ENCODE measurements around the gene IQCE.

Gene IQCE

DNA sequence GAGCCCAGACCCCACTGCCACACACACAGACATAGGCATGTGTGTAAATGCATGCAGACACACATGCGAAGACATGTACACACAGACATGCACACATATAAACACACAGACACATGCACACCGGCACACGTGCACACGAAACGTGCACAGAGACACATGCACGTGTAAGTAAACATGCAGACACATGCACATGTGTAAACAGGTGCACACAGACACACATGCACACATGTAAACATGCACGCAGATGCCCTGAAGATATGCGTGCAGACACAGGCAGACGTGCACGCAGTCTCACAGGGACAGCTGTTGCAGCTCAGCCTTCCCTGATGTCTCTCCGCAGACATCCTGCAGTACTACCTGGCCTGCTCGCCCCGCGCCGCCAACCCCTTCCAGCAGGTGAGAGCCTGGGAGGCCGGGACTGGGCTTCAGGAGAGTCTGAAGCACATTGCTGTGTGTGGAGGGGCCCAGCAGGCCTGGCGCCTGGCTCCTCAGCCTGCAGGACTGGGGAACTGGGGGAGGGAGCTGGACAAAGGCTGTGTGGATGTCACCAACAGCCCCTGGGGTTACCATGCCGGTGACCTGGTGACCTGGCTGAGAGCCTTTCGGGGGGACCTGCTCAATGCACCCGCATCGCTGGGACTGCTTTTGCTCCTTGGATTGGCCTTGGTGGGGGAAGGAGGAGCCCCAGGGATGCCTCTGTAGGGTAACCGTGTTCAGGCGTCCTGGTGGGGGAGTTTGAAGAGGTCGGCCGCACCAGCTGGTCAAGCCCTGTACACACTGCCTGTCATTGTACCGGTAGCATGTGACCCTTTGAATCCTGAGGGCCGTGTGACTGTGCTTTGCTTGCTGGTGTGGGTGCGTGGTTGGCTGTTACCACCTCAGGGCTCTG is 93.3 kb downstream of the IQCE start:
- DNase-seq, result no peak

DNA sequence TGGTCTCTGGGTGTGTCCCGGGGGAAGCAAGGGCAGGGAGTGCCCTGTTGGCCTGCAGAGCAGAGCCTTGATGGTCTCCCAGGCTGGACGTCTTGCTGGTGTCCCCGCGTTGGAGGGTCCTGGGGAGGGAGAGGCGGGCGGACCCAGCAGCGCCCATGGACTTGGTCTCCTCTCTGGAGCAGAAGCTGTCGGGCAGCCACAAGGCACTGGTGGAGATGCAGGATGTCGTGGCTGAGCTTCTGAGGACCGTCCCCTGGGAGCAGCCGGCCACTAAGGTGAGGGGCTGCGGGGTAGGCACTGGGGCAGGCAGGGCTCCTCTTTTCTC is 93.9 kb downstream of the IQCE start:
- no peak for DNase-seq

DNA sequence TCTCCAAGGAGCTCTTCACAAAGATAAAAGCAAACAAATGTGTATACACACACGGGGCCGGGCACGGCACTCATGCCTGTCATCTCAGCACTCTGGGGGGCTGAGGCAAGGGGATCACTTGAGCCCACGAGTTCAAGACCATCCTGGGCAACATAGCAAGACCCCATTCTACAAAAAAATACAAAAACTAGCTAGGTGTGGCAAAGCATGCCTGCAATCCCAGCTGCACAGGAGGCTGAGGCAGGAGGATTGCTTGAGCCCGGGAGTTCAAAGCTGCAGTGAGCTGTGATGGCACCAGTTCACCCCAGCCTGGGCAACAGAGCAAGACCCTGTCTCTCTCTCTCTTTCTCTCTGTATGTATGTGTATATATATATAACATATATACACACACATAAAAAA is 95.3 kb downstream of the IQCE start:
- DNase-seq, result no peak

DNA sequence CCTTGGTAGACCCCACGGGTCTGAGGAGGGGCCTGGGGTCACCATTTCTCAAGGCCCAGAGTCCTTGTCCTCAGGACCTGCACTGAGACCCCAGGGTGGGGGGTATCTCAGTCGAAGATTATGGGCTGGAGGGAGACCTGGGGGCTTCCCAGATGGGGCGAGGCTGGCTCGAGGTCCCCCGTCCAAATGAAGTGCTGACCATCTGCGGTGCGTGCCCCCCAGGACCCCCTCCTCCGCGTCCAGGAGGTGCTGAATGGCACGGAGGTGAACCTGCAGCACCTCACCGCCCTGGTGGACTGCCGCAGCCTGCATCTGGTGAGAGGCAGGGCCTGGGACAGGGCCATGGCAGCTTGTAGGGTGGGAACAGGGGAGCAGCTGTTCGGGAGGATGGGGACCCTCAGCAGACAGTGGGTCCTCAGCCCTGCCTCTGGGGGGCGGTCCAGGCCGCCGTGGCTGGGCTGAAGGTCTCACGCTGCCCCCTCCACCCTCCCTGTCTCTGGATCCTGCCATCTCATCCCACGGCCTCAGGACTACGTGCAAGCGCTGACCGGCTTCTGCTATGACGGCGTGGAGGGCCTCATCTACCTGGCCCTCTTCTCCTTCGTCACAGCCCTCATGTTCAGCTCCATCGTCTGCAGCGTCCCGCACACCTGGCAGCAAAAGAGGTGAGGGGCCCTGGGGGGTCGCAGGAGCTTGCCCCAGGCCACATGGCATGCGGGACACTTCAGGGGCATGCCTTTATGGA is 97.3 kb downstream of the IQCE start:
- DNase-seq, result no peak

DNA sequence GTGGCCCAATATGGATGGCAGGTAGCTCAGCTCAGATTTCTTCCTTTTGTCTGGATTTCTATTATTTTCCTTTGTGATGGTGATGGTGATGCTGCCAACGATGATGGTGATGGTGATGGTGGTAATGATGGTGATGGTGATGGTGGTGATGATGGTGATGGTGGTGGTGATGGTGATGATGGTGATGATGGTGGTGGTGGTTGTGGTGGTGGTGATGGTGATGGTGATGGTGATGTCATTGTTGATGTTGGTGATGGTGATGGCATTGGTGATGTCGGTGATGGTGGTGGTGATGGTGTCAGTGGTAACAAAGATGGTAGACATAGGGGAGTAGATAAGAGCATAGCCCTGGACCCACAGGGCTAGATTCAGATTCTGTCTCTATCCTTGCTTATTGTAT is 98.4 kb downstream of the IQCE start:
- no peak for DNase-seq

DNA sequence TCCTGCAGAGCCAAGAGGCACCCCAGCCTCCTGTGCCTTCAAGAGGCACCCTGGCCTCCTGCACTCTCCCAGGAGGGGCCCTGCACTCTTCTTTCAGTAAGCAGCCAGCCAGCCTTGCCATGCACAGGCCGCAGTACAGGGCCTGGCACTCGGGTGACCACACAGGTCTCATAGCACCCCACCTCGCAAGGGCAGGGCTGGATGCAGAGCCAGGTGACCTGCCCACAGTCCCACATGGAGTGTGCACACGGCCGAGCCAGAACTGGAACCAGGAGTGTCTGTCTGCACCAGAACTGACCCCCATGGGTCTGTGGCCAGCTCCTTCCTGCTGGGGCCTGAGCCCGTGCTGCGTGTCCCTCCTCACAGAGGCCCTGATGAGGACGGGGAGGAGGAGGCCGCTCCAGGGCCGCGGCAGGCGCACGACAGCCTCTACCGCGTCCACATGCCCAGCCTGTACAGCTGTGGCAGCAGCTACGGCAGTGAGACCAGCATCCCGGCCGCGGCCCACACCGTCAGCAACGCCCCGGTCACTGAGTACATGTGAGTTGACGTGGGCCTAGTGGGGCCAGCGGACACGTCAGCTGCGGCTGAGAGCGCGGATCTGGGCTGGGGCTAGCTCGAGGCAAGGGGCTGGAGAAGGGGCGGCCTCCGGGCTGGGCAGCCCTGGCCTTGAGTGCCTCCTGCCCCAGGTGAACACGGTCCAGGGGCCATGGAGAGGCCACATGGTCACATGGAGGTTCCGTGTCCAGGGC is 99.3 kb downstream of the IQCE start:
- no peak for DNase-seq

DNA sequence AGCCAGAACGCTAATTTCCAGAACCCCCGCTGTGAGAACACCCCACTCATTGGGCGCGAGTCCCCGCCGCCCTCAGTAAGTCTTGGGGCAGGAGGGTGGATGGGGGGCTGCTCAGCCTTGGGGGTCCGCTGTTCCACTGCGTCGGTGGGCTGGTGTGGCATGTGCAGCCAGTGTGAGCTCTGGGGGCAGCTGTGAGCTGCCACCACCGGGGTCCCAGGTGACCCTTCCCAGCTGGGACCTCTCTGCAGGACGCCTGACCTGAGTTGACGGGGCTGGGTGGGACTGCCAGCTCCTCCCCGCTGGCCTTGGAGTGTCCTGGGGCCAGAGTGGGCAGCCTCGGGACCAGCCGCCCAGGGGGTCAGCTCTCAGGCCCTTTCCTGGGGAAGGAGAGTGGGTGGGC is 100.2 kb downstream of the IQCE start:
- DNase-seq, result no peak

DNA sequence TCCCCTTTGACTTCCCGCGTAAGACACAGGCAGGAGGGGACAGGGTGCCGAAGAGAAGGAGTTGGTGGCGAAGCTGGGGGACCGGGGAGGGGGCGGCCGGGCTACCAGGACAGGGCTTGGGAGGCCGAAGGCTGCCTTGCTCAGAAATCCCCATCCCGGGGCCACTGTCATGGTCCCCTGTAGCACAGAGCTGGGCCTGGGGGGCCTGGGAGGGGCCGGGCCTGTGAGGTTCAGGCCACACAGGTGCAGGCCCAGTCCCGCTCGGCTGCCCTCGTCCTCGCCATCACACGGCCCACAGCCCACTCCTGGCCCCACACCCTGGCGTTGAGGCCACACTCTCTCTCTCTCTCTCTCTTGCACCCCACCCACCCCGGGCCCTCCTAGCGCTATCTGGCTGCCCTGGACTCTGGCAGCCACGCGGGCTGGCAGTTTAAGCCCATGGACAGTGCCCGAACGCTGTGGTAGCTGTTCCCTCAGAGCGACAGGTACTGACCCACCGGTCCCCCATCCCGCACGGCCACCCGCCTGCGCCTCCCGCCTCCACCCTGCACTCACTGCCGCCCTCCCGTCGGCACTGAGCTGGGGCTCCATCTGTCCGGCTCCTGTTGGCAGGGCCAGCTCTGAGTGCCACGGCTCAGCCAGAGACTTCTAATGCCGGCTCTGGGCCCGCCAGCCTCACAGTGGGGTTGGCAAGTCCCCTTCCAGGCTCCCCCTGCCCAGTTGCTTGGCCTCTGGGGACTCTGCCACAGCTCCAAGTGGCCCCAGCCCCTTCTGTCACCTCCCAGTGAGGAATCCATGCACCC is 101.0 kb downstream of the IQCE start:
- DNase-seq, result no peak

DNA sequence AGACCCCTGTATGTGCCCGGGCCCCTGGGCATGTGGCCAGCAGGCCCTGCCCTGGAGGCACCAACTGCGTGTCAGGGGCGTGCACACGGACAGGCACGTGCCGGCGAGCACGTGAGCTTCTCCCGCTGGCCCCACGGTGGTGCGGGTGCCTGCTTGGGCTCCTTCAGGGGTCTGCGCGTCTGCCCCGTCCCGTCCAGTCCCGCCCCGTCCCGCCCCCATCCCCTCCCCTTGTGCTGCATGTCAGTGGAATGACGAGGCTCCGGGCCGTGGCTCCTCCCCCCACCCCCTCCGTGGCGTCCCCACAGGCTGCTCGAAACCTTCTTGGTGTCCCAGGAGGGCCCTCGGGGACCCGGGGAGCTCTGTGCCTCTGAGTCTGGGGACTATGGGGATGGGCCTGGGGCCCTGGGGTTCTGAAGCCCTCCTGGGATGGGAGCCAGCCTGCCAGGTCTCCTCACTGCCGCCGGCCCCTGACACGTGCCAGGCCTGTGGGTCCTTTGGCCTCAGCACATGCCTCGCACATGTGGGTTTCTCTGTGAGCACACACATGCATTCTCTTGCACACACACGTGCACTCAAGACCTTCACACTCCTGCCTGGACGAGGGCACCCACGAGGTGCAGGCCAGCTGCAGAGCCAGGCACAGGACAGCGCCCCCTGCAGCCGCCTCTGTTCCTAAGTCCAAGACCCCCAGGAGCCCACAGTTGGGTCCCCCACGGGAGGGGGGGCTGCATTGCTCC is 101.7 kb downstream of the IQCE start:
- no peak for DNase-seq

DNA sequence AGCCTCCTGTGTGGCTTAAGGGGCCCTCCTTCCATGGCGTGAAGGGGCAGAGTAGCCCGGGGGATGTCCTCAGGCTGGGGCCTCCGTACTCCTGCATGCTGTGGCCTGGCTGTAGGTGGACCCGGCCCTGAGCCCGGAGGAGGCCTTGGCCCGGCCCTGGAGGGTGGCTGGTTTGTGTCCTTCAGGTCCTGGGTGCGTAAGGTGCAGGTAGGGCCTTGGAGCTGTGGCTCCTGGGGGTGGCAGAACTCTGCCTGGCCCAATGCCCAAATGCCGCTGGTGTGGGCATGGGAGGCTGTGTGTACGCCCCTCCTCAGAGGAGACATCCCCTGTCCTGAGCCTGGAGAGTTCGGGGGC is 102.3 kb downstream of the IQCE start:
- DNase-seq, result no peak

DNA sequence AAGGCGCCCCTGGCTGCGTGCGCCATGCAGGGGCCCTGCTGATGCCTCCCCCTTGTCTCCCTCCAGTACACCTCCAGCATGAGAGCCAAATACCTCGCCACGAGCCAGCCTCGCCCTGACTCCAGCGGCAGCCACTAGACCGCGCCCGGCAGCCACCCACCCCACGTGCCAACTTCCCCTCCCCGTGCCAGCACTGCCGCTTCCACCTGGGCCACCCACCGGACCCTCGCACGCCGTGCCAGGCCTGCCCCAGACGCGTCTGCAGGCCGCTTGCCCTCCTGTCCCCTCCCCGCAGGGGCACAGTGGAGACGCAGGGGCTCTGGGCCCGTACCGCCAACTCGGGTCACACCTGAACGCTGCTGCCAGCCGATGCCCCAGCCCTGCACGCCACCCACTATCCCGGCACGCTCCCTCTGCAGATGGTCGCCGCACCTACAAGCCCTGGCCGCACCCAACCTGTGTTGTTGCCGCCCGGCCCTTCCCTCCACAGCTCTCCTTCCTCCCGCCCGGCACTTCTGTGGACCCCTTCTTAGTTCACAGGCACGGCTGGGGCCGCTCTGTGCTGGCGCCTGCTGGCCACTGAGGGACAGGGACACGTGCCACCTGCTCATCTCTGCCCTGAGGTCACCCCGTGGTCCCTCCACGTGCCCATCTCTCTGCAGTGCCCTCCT is 103.0 kb downstream of the IQCE start:
- DNase-seq, result no peak

DNA sequence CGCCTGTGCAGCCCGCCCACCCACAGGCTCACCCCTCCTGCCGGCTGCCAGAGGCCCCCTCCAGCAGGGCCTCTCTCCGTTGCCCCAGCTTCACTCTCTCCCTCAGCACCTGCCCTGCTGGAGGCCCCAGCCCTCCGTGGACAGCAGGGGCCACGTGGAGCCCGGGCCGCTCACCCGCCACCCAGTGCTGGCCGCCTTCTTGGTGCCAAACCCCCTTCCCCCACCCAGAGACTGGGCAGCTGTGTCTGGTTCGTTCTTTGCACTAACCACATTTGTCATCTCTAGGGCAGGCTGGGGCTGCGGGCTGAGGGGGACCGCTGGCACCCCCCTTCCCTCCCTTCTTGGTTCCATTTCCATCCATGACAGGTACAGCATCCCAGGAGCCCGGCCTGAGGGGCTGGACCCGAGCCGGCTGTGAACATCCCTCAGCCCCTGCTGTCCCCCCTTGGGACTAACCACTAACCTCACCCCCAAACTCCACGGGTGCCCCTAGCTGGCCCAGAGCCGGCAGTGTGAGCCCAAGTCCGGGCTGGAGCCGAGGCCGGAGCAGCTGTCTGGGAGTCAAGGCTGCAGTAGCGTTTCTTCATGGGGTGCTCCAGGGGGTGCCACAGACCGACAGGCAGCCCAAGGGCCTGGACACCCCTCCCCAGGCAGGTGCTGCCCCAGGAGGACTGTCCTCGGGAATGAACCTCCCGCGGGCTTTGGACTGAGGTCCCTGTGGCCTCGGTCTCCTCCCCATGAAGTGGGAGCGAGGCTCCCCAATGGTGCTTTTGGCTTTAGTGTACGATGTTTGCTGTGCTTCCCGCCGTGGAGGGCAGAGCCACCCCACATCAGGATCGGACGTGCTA is 103.7 kb downstream of the IQCE start:
- no peak for DNase-seq

DNA sequence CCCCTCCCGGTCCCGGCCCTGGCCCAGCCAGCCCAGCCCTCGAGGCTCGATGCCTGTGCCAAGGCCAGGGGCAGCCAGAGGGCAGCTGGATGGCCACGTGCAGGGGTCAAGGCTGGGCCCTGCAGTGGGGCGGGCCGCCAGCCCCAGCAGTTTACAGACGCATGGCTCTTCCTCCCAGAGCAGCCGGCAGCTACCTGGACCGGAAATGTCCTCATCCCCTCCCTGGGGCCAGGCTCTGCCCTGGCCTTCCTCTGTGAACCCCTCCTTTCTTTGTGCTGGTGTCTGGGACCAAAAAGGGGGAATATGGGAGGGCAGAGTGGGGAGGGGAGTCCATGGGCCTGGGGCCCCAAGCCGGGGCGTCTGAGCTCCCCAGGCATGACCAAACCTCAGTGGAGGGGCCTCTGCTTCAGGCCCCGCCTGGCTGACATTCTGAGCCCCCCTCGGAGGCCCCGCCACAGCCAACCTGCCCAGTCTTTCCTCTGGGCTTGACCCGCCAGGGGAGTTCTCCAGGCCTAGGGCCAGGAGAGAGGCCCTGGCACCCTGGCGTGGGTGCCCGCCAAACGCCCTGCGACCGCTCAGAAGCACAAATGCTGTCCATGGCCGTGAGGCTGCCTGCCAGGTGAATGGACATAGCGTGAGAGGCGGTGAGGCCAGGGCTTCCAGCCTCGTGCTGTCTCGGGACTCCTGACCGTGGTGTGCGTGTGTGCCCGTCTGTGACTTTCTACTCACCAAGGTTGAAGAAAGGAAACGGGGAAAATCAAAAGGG is 104.5 kb downstream of the IQCE start:
- no peak for DNase-seq

DNA sequence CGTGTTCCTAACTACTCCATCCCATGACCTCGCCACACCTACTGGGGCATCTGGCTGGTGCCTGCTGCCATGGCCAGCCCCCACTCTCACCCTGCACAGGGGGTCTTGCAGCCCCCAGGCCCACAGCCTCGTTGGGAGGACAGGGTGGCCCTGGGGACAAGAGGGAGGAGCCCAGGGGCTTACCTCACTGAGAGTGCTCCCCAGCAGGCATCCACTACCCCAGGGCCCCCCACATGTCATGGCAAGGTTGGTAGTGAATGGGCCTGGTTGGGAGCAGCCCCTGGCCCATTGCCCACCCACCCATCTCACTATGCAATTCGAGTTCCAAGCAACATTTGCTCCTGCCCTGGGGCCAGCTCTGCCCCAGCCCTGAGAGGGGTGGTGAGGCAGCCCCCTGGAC is 105.2 kb downstream of the IQCE start:
- DNase-seq, result no peak

Data from NCI-H146 (cell line).